Measurements from ENCODE around the gene MMP23B.
"Not testable (repeated sequence)": the region's sequence is repeated elsewhere in the genome, so short reads cannot be mapped to it uniquely, and the experiment has no call there.

MMP23B gene

GRCh38 chr1:1631782-1632420, at the start of gene MMP23B:
MMP23B (plus strand) TSS chr1:1632173; CDS start chr1:1632219, 46 bp downstream.
- DNase-seq = no peak

GRCh38 chr1:1582585-1583346, 49.2 kb upstream of the MMP23B start:
- DNase-seq = no peak

- no peak for DNase-seq
Observed at GRCh38 chr1:1583347-1584010, 48.5 kb upstream of the MMP23B start.

- DNase-seq = no peak
Observed at GRCh38 chr1:1591452-1591851, 40.5 kb upstream of the MMP23B start.

- no peak for DNase-seq
Observed at GRCh38 chr1:1593834-1594601, 38.0 kb upstream of the MMP23B start.

- no peak for DNase-seq
Observed at GRCh38 chr1:1594602-1595260, 37.2 kb upstream of the MMP23B start.

GRCh38 chr1:1595341-1595740, 36.6 kb upstream of the MMP23B start:
- not testable (repeated sequence) for DNase-seq

- DNase-seq = no peak
Observed at GRCh38 chr1:1596493-1597274, 35.3 kb upstream of the MMP23B start.

- no peak for DNase-seq
Observed at GRCh38 chr1:1597275-1597930, 34.6 kb upstream of the MMP23B start.

GRCh38 chr1:1598051-1598719, 33.8 kb upstream of the MMP23B start:
- no peak for DNase-seq

GRCh38 chr1:1598720-1599029, 33.3 kb upstream of the MMP23B start:
- DNase-seq = no peak

GRCh38 chr1:1599030-1599934, 32.7 kb upstream of the MMP23B start:
- no peak for DNase-seq

GRCh38 chr1:1599935-1600860, 31.8 kb upstream of the MMP23B start, which contains the start of gene FNDC10:
FNDC10 (minus strand) TSS chr1:1600135; CDS start chr1:1600015, 120 bp downstream.
- no peak for DNase-seq

GRCh38 chr1:1600861-1601563, 31.0 kb upstream of the MMP23B start:
- DNase-seq = no peak

GRCh38 chr1:1601564-1602303, 30.2 kb upstream of the MMP23B start:
- no peak for DNase-seq

GRCh38 chr1:1602304-1602967, 29.5 kb upstream of the MMP23B start:
- no peak for DNase-seq

Measured in SHP77 treated with DMSO at 0.1 percent for 48 hours (cell line).